K562 (cell line): ENCODE data around the gene BTBD2. TPM values are rescaled to one million over a fixed set of nuclear protein-coding genes. Genes with fewer than 3 reads are reported as not detected.

Experiments
- ARID2 ChIP-seq: fragments of 450-650 bp; IDR thresholded peaks from 2 replicates; pipeline ENCODE4 v1.6.1; 2017; ENCODE audit warnings: antibody characterized with exemption, mild to moderate bottlenecking
- CBFA2T2 ChIP-seq: fragments of 450-650 bp; conservative IDR thresholded peaks from 2 replicates; pipeline ENCODE4 v1.6.1; 2017; ENCODE audit warnings: mild to moderate bottlenecking
- CEBPG ChIP-seq, 3 experiments: fragments of 200-800 bp in 1 of 3; sonication (Bioruptor generic) in 1 of 3; sonication (generic) in 1 of 3; formaldehyde crosslinking in 1 of 3; IDR thresholded peaks in 2 of 3; conservative IDR thresholded peaks in 1 of 3; 2 replicates each; pipeline versions ENCODE4 v1.6.1 to v1.8.0; 2016 to 2022; ENCODE audit warnings: missing compliant biosample characterization in 2 of 3, missing genetic modification characterization in 2 of 3, mild to moderate bottlenecking in 1 of 3, missing genetic modification reagents in 1 of 3
- CREBBP ChIP-seq: IDR thresholded peaks from one replicate; pipeline ENCODE4 v1.6.1; 2012; ENCODE audit warnings: low read depth, mild to moderate bottlenecking, control low read depth, inconsistent platforms, low read length
- CXXC5 ChIP-seq: fragments of 250-450 bp; sonication (Bioruptor Pico); IDR thresholded peaks from 2 replicates; pipeline ENCODE4 v1.8.0; 2022; ENCODE audit warnings: inconsistent platforms, mild to moderate bottlenecking, moderate library complexity
- ELF4 ChIP-seq: fragments of 450-650 bp; formaldehyde crosslinking; IDR thresholded peaks from 2 replicates; pipeline ENCODE4 v1.4.0; 2022; ENCODE audit warnings: missing genetic modification characterization
- ELK1 ChIP-seq: sonication (generic); formaldehyde crosslinking; IDR thresholded peaks from 2 replicates; pipeline ENCODE4 v1.8.1; 2022; ENCODE audit warnings: missing genetic modification reagents
- ETV5 ChIP-seq: sonication (generic); formaldehyde crosslinking; IDR thresholded peaks from 2 replicates; pipeline ENCODE4 v1.4.0; 2020; ENCODE audit warnings: low read depth, mild to moderate bottlenecking, missing genetic modification reagents
- FIP1L1 ChIP-seq: fragments of 200-400 bp; formaldehyde crosslinking; IDR thresholded peaks from 2 replicates; pipeline ENCODE4 v1.6.1; 2018; ENCODE audit warnings: mild to moderate bottlenecking, low read depth, low read length; ENCODE audit not compliant: poor library complexity, severe bottlenecking
- FOXA1 ChIP-seq: fragments of 450-650 bp; IDR thresholded peaks from 2 replicates; pipeline ENCODE4 v1.6.1; 2016; ENCODE audit warnings: mild to moderate bottlenecking, borderline replicate concordance
- FOXP4 ChIP-seq: sonication (generic); formaldehyde crosslinking; IDR thresholded peaks from 2 replicates; pipeline ENCODE4 v1.8.0; 2022; ENCODE audit warnings: mild to moderate bottlenecking, missing genetic modification reagents, borderline replicate concordance
- KLF1 ChIP-seq: fragments of 450-650 bp; IDR thresholded peaks from 2 replicates; pipeline ENCODE4 v1.6.1; 2016; ENCODE audit warnings: missing genetic modification characterization, missing compliant biosample characterization
- MCM2 ChIP-seq: fragments of 450-650 bp; IDR thresholded peaks from 2 replicates; pipeline ENCODE4 v1.6.1; 2017; ENCODE audit warnings: low read depth, mild to moderate bottlenecking
- NCOA1 ChIP-seq: fragments of 450-650 bp; IDR thresholded peaks from 2 replicates; pipeline ENCODE4 v1.6.1; 2016; ENCODE audit warnings: low read depth
- NFYB ChIP-seq: IDR thresholded peaks from 2 replicates; pipeline ENCODE4 v1.6.1; 2011; ENCODE audit warnings: mild to moderate bottlenecking, moderate library complexity; ENCODE audit not compliant: insufficient read length; ENCODE audit errors: extremely low read depth
- NR2C1 ChIP-seq, 2 experiments: fragments of 450-650 bp; IDR thresholded peaks; 2 replicates each; pipeline ENCODE4 v1.6.1; 2017; ENCODE audit warnings: mild to moderate bottlenecking in 2 of 2, antibody characterized with exemption in 1 of 2, inconsistent platforms in 1 of 2, missing compliant biosample characterization in 1 of 2, missing genetic modification characterization in 1 of 2
- PTBP1 ChIP-seq: fragments of 200-400 bp; formaldehyde crosslinking; IDR thresholded peaks from 2 replicates; pipeline ENCODE4 v1.6.1; 2017; ENCODE audit warnings: low read depth, low read length
- RBBP5 ChIP-seq: fragments of 200-600 bp; sonication (generic); IDR thresholded peaks from 2 replicates; pipeline ENCODE4 v1.6.1; 2012; ENCODE audit warnings: borderline replicate concordance, mild to moderate bottlenecking, low read length, control low read depth, inconsistent platforms; ENCODE audit not compliant: insufficient read depth, poor library complexity, severe bottlenecking
- RBM17 ChIP-seq: fragments of 200-400 bp; formaldehyde crosslinking; IDR thresholded peaks from 2 replicates; pipeline ENCODE4 v1.6.1; 2017; ENCODE audit warnings: low read depth, mild to moderate bottlenecking, low read length, borderline replicate concordance
- SMAD2 ChIP-seq: fragments of 150-350 bp; IDR thresholded peaks from 2 replicates; pipeline ENCODE4 v1.6.1; 2014; ENCODE audit warnings: low read depth, mild to moderate bottlenecking, low read length
- STAT5B ChIP-seq: fragments of 250-450 bp; sonication (Bioruptor Pico); IDR thresholded peaks from 2 replicates; pipeline ENCODE4 v1.8.0; 2021; ENCODE audit warnings: mild to moderate bottlenecking, inconsistent platforms
- TCFL5 ChIP-seq: fragments of 250-450 bp; sonication (Bioruptor Pico); conservative IDR thresholded peaks from 2 replicates; pipeline ENCODE4 v1.6.1; 2021; ENCODE audit warnings: mild to moderate bottlenecking, moderate library complexity, matching md5 sums
- ZC3H8 ChIP-seq: fragments of 450-650 bp; IDR thresholded peaks from 2 replicates; pipeline ENCODE4 v1.6.1; 2017
- ZNF41 ChIP-seq: fragments of 250-450 bp; sonication (Bioruptor Pico); conservative IDR thresholded peaks from 2 replicates; pipeline ENCODE4 v1.4.0; 2020; ENCODE audit warnings: mild to moderate bottlenecking
- ZNF561 ChIP-seq: fragments of 450-650 bp; formaldehyde crosslinking; conservative IDR thresholded peaks from 2 replicates; pipeline ENCODE4 v1.4.0; 2020; ENCODE audit warnings: mild to moderate bottlenecking, moderate library complexity
- ZNF586 ChIP-seq: fragments of 450-650 bp; formaldehyde crosslinking; conservative IDR thresholded peaks from 2 replicates; pipeline ENCODE4 v1.4.0; 2020; ENCODE audit warnings: mild to moderate bottlenecking, moderate library complexity
- polyA plus RNA-seq, 8 experiments: library from polyadenylated mRNA; depleted of rRNA in 4 of 8; stranded (reverse) in 5 of 8; unstranded in 3 of 8; fragments of >200 nt; fragmentation: Nextera tagmentation in 2 of 8; fragmentation: Illumina TruSeq in 1 of 8; extraction: Ambion mirVana in 2 of 8; extraction: Trizol in 1 of 8; gene quantifications; 2 replicates each; pipeline versions ENCODE4 v1.2.1 to v1.2.3, GENCODE V29; 2011 to 2014; ENCODE audit warnings: inconsistent platforms in 1 of 8, missing spikeins in 1 of 8
- total RNA-seq, 7 experiments: library from RNA; depleted of rRNA in 6 of 7; stranded (reverse); fragments of >200 nt in 6 of 7; fragmentation: Illumina TruSeq in 2 of 7; extraction: Trizol in 2 of 7; gene quantifications; 2 replicates each; pipeline versions ENCODE4 v1.2.1 to v1.2.3, GENCODE V29; 2011 to 2021; ENCODE audit warnings: low replicate concordance in 1 of 7

The BTBD2 gene
- total and polyA plus RNA-seq, 9 of the 15 experiments (the other 6 are each of a cell fraction or from before 2014, with no cell fraction given): 0.10 to 15.6 (median 6.9) TPM

- TF ChIP-seq ELK1 (CRISPR knock-in tag) (no peak), MCM2 (no peak), FOXA1 (no peak), ZNF586 (CRISPR knock-in tag) (no peak), NR2C1 (IDR thresholded peaks at IDR 0.05) (no peak), NR2C1 (tag; IDR thresholded peaks at IDR 0.05) (no peak), ZC3H8 (no peak), TCFL5 (CRISPR knock-in tag) (no peak), STAT5B (CRISPR knock-in tag) (no peak), SMAD2 (no peak), ARID2 (no peak), PTBP1 (no peak), FIP1L1 (peak; percentile 36), CREBBP (no peak), CXXC5 (no peak; the same call in 1 of the 2 replicates), ELF4 (CRISPR knock-in tag) (no peak), CEBPG (CRISPR knock-in tag; IDR thresholded peaks at IDR 0.05) (no peak), CEBPG (tag; conservative IDR thresholded peaks at IDR 0.05 in 1 of 2, IDR thresholded peaks at IDR 0.05 in 1 of 2) (no peak), KLF1 (tag) (no peak), ETV5 (CRISPR knock-in tag) (peak; percentile 78), ZNF41 (CRISPR knock-in tag) (no peak), NCOA1 (no peak), NFYB (no peak), RBM17 (no peak), CBFA2T2 (no peak), RBBP5 (peak; percentile 62), ZNF561 (CRISPR knock-in tag) (no peak), FOXP4 (CRISPR knock-in tag) (no peak)
Measured at GRCh38 chr19:1942078-1942933, 73.2 kb downstream of the BTBD2 start (continued).
